Omental fat pad (tissue), 4 donors: Measurements from ENCODE around the gene AP3B1. TPM values are rescaled to one million over a fixed set of nuclear protein-coding genes. Genes with fewer than 3 reads are reported as not detected.

Experiments used
- ATAC-seq: fragments of 150-250 bp; one replicate; pipeline ENCODE4 v1.9.1; 2016; ENCODE audit warnings: mild to moderate bottlenecking, moderate library complexity; ENCODE audit not compliant: low FRiP score
- DNase-seq: peaks from one replicate; pipeline ENCODE4 v3.0.0-alpha.2; 2019; ENCODE audit warnings: low spot score
- CTCF ChIP-seq, 3 donors: fragments of 450-650 bp; IDR thresholded peaks; one replicate each; pipeline ENCODE4 v1.5.1; 2016 to 2017; ENCODE audit warnings: antibody characterized with exemption in 3 of 3, mild to moderate bottlenecking in 3 of 3, moderate library complexity in 2 of 3
- total RNA-seq, 4 donors: library from RNA; depleted of rRNA; stranded (reverse); fragments of >200 nt; gene quantifications; one replicate each; pipeline ENCODE4 v1.1.0, GENCODE V29; 2016

The AP3B1 gene
- total RNA-seq, 4 donors from 2014 or later: 31.1 to 47.3 (median 41.7) TPM

GRCh38 chr5:77999399-77999798, 295.1 kb downstream of the AP3B1 start:
- no peak for TF ChIP-seq CTCF (IDR thresholded peaks at IDR 0.05)
- DNase-seq (no peak), ATAC-seq (no peak)

- ATAC-seq (no peak), DNase-seq (no peak)
- no peak for TF ChIP-seq CTCF (IDR thresholded peaks at IDR 0.05)
These were observed 297.6 kb downstream of the AP3B1 start for GRCh38 chr5:77996943-77997342.

GRCh38 chr5:77995793-77996409, 298.6 kb downstream of the AP3B1 start:
- no peak for DNase-seq
- no peak for TF ChIP-seq CTCF (IDR thresholded peaks at IDR 0.05)
- ATAC-seq: no peak

- ATAC-seq (no peak), DNase-seq (no peak)
- no peak for TF ChIP-seq CTCF (IDR thresholded peaks at IDR 0.05)
These were observed 299.6 kb downstream of the AP3B1 start for GRCh38 chr5:77994943-77995342.

- ATAC-seq (no peak), DNase-seq (no peak)
- no peak for TF ChIP-seq CTCF (IDR thresholded peaks at IDR 0.05)
These were observed 300.6 kb downstream of the AP3B1 start for GRCh38 chr5:77993855-77994318.

GRCh38 chr5:77993141-77993854, 301.2 kb downstream of the AP3B1 start:
- DNase-seq (no peak), ATAC-seq (no peak)
- TF ChIP-seq CTCF (IDR thresholded peaks at IDR 0.05): no peak

GRCh38 chr5:77991084-77991483, 303.4 kb downstream of the AP3B1 start:
- TF ChIP-seq CTCF (IDR thresholded peaks at IDR 0.05): no peak
- DNase-seq (no peak), ATAC-seq (no peak)
